Cardiac muscle cell (in vitro differentiated cells and primary cell): ENCODE measurements around the gene PAEP. TPM values are rescaled to one million over a fixed set of nuclear protein-coding genes. Genes with fewer than 3 reads are reported as not detected.
"Not testable (repeated sequence)": the region's sequence is repeated elsewhere in the genome, so short reads cannot be mapped to it uniquely, and the experiment has no call there.

Experiments
- DNase-seq, 2 donors: peaks; one replicate each; pipeline versions ENCODE4 v3.0.0 to v3.0.0-alpha.2; 2010 to 2017; ENCODE audit warnings: low read depth in 1 of 2, low spot score in 1 of 2
- H3K27ac ChIP-seq: fragments of 200-600 bp; sonication (generic); 2 replicates; pipeline ENCODE4 v1.5.1; 2016
- H3K27me3 ChIP-seq: fragments of 200-600 bp; sonication (generic); 2 replicates; pipeline ENCODE4 v1.6.0; 2016; ENCODE audit warnings: control low read depth
- H3K36me3 ChIP-seq: fragments of 200-600 bp; sonication (generic); 2 replicates; pipeline ENCODE4 v1.5.1; 2016; ENCODE audit warnings: control low read depth
- H3K4me1 ChIP-seq: fragments of 200-600 bp; sonication (generic); 2 replicates; pipeline ENCODE4 v1.8.1; 2017; ENCODE audit warnings: low read depth, mild to moderate bottlenecking, mixed run types
- H3K4me3 ChIP-seq: fragments of 200-600 bp; sonication (generic); 2 replicates; pipeline ENCODE4 v1.5.1; 2016; ENCODE audit warnings: mild to moderate bottlenecking
- H3K9me3 ChIP-seq: fragments of 200-600 bp; sonication (generic); 2 replicates; pipeline ENCODE4 v1.5.1; 2017; ENCODE audit warnings: low read depth, mild to moderate bottlenecking, control low read depth
- CTCF ChIP-seq: IDR thresholded peaks from 2 replicates; pipeline ENCODE4 v1.5.1; 2012; ENCODE audit warnings: low read depth, mild to moderate bottlenecking, low read length
- polyA plus RNA-seq: library from polyadenylated mRNA; unstranded; fragments of >200 nt; fragmentation: Nextera tagmentation; extraction: Ambion mirVana; gene quantifications from 2 replicates; pipeline ENCODE4 v1.2.1, GENCODE V29; 2016
- total RNA-seq: library from RNA; depleted of rRNA; stranded (reverse); fragments of >200 nt; gene quantifications from 2 replicates; pipeline ENCODE4 v1.2.3, GENCODE V29; 2016

PAEP gene
- total RNA-seq (not detected in 2 replicates), polyA plus RNA-seq (not detected in 2 replicates)

- Histone ChIP-seq H3K27ac (no peak within 1 kb of the TSS), H3K9me3 (no peaks in the 10 kb centered on the region), H3K36me3 (no peaks in the 10 kb centered on the region), H3K4me3 (no peak within 1 kb of the TSS), H3K27me3 (no peaks in the 10 kb centered on the region), H3K4me1 (no peaks in the 10 kb centered on the region)
- DNase-seq, result peak in 1 of 2 donors; percentile 36
- TF ChIP-seq CTCF, result no peak
Measured at GRCh38 chr9:135561391-135562234, at the start of gene PAEP. TSS of gene PAEP (plus strand) at chr9:135561756.

GRCh38 chr9:135512241-135512603 lies 49.3 kb upstream of the PAEP start:
- no peak overlapping the region for H3K4me3 ChIP-seq
- no peak for DNase-seq

GRCh38 chr9:135512904-135513303 lies 48.7 kb upstream of the PAEP start:
- TF ChIP-seq CTCF, result no peak
- Histone ChIP-seq H3K4me3 (no peak overlapping the region), H3K36me3 (no peaks in the 10 kb centered on the region), H3K9me3 (no peaks in the 10 kb centered on the region), H3K27me3 (no peaks in the 10 kb centered on the region), H3K4me1 (no peaks in the 10 kb centered on the region), H3K27ac (no peak overlapping the region)
- DNase-seq, result peak in 1 of 2 donors; percentile 64

More at GRCh38 chr9:135512241-135512603, 49.3 kb upstream of the PAEP start:
- H3K9me3 ChIP-seq, result no peaks in the 10 kb centered on the region
- no peaks in the 10 kb centered on the region for H3K36me3 ChIP-seq
- no peak for TF ChIP-seq CTCF
- H3K27me3 ChIP-seq, result no peaks in the 10 kb centered on the region
- no peak overlapping the region for H3K27ac ChIP-seq
- H3K4me1 ChIP-seq, result no peaks in the 10 kb centered on the region

DNA sequence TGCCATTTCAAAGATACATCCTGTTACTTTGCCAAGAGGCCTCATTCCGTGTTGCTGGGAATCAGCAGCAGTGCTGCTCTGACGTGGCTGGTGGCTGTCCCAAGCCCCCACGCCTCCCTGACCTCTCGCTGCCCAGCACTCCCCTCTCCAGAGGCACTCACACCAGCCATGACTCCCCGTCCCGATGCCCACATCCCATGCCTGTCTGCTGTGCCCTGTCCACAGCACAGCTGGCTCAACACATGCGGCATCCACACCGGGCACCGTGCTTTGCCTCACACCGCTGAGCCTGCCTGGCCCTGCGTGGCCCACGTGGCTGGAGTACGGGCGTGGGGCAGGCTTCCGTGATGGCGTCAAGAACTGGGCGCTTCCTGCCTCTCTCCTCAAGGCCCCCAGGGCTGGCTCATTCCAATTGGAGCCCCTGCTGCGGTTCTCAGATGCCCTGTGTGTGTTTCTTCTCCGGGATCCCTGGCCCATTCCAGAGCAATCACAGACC lies 48.2 kb upstream of the PAEP start:
- peak in 1 of 2 donors; percentile 63 for DNase-seq
- Histone ChIP-seq H3K36me3 (no peaks in the 10 kb centered on the region), H3K4me3 (no peak overlapping the region), H3K9me3 (no peaks in the 10 kb centered on the region), H3K27ac (no peak overlapping the region), H3K4me1 (no peaks in the 10 kb centered on the region), H3K27me3 (no peaks in the 10 kb centered on the region)
- TF ChIP-seq CTCF, result no peak

DNA sequence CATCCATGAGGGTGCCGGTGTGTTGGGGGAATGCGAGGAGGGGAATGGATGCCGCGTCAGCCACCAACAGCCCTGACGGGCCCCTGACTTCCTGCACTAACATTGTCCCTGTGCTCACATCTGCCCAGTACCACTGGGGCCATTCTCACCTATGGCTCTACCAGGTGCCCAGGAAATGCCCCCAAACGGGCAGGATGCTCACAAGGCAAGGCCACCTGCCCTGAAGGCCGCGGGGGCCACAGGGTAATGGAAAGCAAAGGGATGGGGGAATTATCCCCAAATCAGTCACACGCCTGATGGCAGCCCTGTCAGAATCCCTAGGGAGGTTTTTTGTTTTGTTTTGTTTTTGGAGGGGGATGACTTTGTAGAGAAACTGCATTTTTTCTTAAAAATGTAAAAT lies 47.6 kb upstream of the PAEP start:
- not testable (repeated sequence) for H3K36me3 ChIP-seq, H3K9me3 ChIP-seq, H3K27me3 ChIP-seq, DNase-seq, H3K4me1 ChIP-seq, H3K27ac ChIP-seq, H3K4me3 ChIP-seq

GRCh38 chr9:135514342-135515082 lies 47.0 kb upstream of the PAEP start:
- Histone ChIP-seq H3K4me3 (no peak overlapping the region), H3K36me3 (no peaks in the 10 kb centered on the region), H3K27ac (no peak overlapping the region), H3K9me3 (no peaks in the 10 kb centered on the region), H3K4me1 (no peaks in the 10 kb centered on the region), H3K27me3 (no peaks in the 10 kb centered on the region)
- TF ChIP-seq CTCF, result no peak
- no peak for DNase-seq
